ENCODE results near the gene LRRC45. TPM values are rescaled to one million over a fixed set of nuclear protein-coding genes. Genes with fewer than 3 reads are reported as not detected.

LRRC45 gene
- total and polyA plus RNA-seq, 2 donors (not counting 3 experiments of a cell fraction or from before 2014, with no cell fraction given): 7.6 to 22.9 TPM

GRCh38 chr17:82039695-82040299, 16.7 kb downstream of the LRRC45 start:
- H2AFZ ChIP-seq (ENCODE audit: low read depth, low read length): no peak overlapping the region
- no TSS peak for BruUV-seq (replicated peaks)
- peaks cover 6% of the 10 kb centered on the region for H3K4me1 ChIP-seq (ENCODE audit: control insufficient read depth, extremely low read depth, insufficient read depth, low read length)
- no peak overlapping the region for H3K27ac ChIP-seq (ENCODE audit: insufficient read depth, low read depth, low read length)
- TF ChIP-seq, protein P1, sequence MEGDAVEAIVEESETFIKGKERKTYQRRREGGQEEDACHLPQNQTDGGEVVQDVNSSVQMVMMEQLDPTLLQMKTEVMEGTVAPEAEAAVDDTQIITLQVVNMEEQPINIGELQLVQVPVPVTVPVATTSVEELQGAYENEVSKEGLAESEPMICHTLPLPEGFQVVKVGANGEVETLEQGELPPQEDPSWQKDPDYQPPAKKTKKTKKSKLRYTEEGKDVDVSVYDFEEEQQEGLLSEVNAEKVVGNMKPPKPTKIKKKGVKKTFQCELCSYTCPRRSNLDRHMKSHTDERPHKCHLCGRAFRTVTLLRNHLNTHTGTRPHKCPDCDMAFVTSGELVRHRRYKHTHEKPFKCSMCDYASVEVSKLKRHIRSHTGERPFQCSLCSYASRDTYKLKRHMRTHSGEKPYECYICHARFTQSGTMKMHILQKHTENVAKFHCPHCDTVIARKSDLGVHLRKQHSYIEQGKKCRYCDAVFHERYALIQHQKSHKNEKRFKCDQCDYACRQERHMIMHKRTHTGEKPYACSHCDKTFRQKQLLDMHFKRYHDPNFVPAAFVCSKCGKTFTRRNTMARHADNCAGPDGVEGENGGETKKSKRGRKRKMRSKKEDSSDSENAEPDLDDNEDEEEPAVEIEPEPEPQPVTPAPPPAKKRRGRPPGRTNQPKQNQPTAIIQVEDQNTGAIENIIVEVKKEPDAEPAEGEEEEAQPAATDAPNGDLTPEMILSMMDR (IDR thresholded peaks at IDR 0.05; ENCODE audit: extremely low read depth in 1 of 2, insufficient read depth in 1 of 2, low read depth in 1 of 2, low read length in 2 of 2): no peak
- TF ChIP-seq JUN (IDR thresholded peaks at IDR 0.05; ENCODE audit: borderline replicate concordance, insufficient read depth, insufficient read length, low read depth) (no peak), FOS (IDR thresholded peaks at IDR 0.05; ENCODE audit: borderline replicate concordance, insufficient read depth, low read length) (no peak)
- dilution Hi-C loops (cut with MboI; ENCODE audit: extremely low pct_ligation_motif_present, low sequenced_read_pairs) (no loop called here), intact Hi-C loops (cut with micrococcal nuclease) (loop anchor here (10.0 kb wide), 2 partner anchors 195 to 375 kb away; partner anchors contain the start of genes HEXD and OGFOD3)
- no peaks in the 10 kb centered on the region for H3K36me3 ChIP-seq (ENCODE audit: control insufficient read depth in 2 of 2, extremely low read depth in 1 of 2, insufficient read depth in 2 of 2, low read length in 2 of 2)
- H3K4me3 ChIP-seq (replicated peaks in 1 of 3; ENCODE audit: insufficient read depth in 1 of 3, low read depth in 1 of 3, low read length in 3 of 3): no peak overlapping the region
- H3K9me1 ChIP-seq (replicated peaks; ENCODE audit: control insufficient read depth, extremely low read depth, insufficient read depth, low read length): no peaks in the 10 kb centered on the region
- DNase-seq (ENCODE audit: low read depth, low spot score): no peak
- no peak overlapping the region for H3K4me2 ChIP-seq (ENCODE audit: insufficient read depth, low read length)
- H3K9ac ChIP-seq (replicated peaks; ENCODE audit: extremely low read depth, insufficient read depth, low read length): no peak overlapping the region
- CTCF ChIA-PET: interaction anchor here (0.5 kb wide), 1 partner anchor 454 kb away, joined by 3 read pairs; no protein-coding TSS in a partner anchor
- H3K79me2 ChIP-seq (ENCODE audit: control insufficient read depth, insufficient read depth, low read length): peaks cover 2% of the 10 kb centered on the region
- H3K27me3 ChIP-seq (ENCODE audit: control insufficient read depth in 2 of 2, insufficient read depth in 2 of 2, low read length in 2 of 2): no peaks in the 10 kb centered on the region
- no peaks in the 10 kb centered on the region for H3K9me3 ChIP-seq (replicated peaks; ENCODE audit: control insufficient read depth, insufficient read depth, low read length)
- POLR2A ChIA-PET: no interaction called here
- H4K20me1 ChIP-seq (replicated peaks; ENCODE audit: control insufficient read depth, extremely low read depth, insufficient read depth, low read length): no peaks in the 10 kb centered on the region
- FAIRE-seq: no peak

- Histone ChIP-seq H3K4me2 (ENCODE audit: insufficient read depth, low read length) (no peak overlapping the region), H3K9ac (replicated peaks; ENCODE audit: extremely low read depth, insufficient read depth, low read length) (no peak overlapping the region), H3K4me3 (replicated peaks in 1 of 3; ENCODE audit: insufficient read depth in 1 of 3, low read depth in 1 of 3, low read length in 3 of 3) (no peak overlapping the region), H3K27me3 (ENCODE audit: control insufficient read depth in 2 of 2, insufficient read depth in 2 of 2, low read length in 2 of 2) (no peaks in the 10 kb centered on the region), H3K79me2 (ENCODE audit: control insufficient read depth, insufficient read depth, low read length) (peaks cover 2% of the 10 kb centered on the region), H3K36me3 (ENCODE audit: control insufficient read depth in 2 of 2, extremely low read depth in 1 of 2, insufficient read depth in 2 of 2, low read length in 2 of 2) (no peaks in the 10 kb centered on the region), H2AFZ (ENCODE audit: low read depth, low read length) (no peak overlapping the region), H4K20me1 (replicated peaks; ENCODE audit: control insufficient read depth, extremely low read depth, insufficient read depth, low read length) (no peaks in the 10 kb centered on the region), H3K9me3 (replicated peaks; ENCODE audit: control insufficient read depth, insufficient read depth, low read length) (no peaks in the 10 kb centered on the region), H3K4me1 (ENCODE audit: control insufficient read depth, extremely low read depth, insufficient read depth, low read length) (peaks cover 6% of the 10 kb centered on the region), H3K9me1 (replicated peaks; ENCODE audit: control insufficient read depth, extremely low read depth, insufficient read depth, low read length) (no peaks in the 10 kb centered on the region), H3K27ac (ENCODE audit: insufficient read depth, low read depth, low read length) (no peak overlapping the region)
- CTCF ChIA-PET: interaction anchor here (0.9 kb wide), 1 partner anchor 21 kb away, joined by 3 read pairs; no protein-coding TSS in a partner anchor
- DNase-seq (ENCODE audit: low read depth, low spot score): no peak
- TF ChIP-seq JUN (IDR thresholded peaks at IDR 0.05; ENCODE audit: borderline replicate concordance, insufficient read depth, insufficient read length, low read depth) (no peak), EZH2 (IDR thresholded peaks at IDR 0.05; ENCODE audit: borderline replicate concordance, low read depth, low read length, severe bottlenecking) (no peak), FOS (IDR thresholded peaks at IDR 0.05; ENCODE audit: borderline replicate concordance, insufficient read depth, low read length) (no peak), POLR2AphosphoS5 (IDR thresholded peaks at IDR 0.05; ENCODE audit: insufficient read depth, low read depth, low read length) (no peak), MYC (IDR thresholded peaks at IDR 0.05; ENCODE audit: low read depth, low read length) (no peak)
- TF ChIP-seq, protein P1 (IDR thresholded peaks at IDR 0.05; ENCODE audit: extremely low read depth in 1 of 2, insufficient read depth in 1 of 2, low read depth in 1 of 2, low read length in 2 of 2): no peak
- intact Hi-C loops (cut with micrococcal nuclease): no loop called here
- POLR2A ChIA-PET: no interaction called here
- dilution Hi-C loops (cut with MboI; ENCODE audit: extremely low pct_ligation_motif_present, low sequenced_read_pairs): no loop called here
- no peak for FAIRE-seq
- BruUV-seq (replicated peaks): no TSS peak
These were observed 18.2 kb downstream of the LRRC45 start for GRCh38 chr17:82041144-82041814.

All from endothelial cell of umbilical vein (primary cell).